Measurements from ENCODE around the gene PRM2.

PRM2 gene

GRCh38 chr16:11260596-11260966 lies 15.7 kb downstream of the PRM2 start:
- no peak for DNase-seq (ENCODE audit: low read depth)
- TF ChIP-seq, protein P1, sequence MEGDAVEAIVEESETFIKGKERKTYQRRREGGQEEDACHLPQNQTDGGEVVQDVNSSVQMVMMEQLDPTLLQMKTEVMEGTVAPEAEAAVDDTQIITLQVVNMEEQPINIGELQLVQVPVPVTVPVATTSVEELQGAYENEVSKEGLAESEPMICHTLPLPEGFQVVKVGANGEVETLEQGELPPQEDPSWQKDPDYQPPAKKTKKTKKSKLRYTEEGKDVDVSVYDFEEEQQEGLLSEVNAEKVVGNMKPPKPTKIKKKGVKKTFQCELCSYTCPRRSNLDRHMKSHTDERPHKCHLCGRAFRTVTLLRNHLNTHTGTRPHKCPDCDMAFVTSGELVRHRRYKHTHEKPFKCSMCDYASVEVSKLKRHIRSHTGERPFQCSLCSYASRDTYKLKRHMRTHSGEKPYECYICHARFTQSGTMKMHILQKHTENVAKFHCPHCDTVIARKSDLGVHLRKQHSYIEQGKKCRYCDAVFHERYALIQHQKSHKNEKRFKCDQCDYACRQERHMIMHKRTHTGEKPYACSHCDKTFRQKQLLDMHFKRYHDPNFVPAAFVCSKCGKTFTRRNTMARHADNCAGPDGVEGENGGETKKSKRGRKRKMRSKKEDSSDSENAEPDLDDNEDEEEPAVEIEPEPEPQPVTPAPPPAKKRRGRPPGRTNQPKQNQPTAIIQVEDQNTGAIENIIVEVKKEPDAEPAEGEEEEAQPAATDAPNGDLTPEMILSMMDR (IDR thresholded peaks at IDR 0.05; ENCODE audit: low read depth, low read length, missing control alignments), result no peak
- in situ Hi-C loops (cut with HindIII; ENCODE audit: low sequenced_read_pairs), result no loop called here
- H3K4me3 ChIP-seq (ENCODE audit: low read depth, low read length), result no peak overlapping the region

DNA sequence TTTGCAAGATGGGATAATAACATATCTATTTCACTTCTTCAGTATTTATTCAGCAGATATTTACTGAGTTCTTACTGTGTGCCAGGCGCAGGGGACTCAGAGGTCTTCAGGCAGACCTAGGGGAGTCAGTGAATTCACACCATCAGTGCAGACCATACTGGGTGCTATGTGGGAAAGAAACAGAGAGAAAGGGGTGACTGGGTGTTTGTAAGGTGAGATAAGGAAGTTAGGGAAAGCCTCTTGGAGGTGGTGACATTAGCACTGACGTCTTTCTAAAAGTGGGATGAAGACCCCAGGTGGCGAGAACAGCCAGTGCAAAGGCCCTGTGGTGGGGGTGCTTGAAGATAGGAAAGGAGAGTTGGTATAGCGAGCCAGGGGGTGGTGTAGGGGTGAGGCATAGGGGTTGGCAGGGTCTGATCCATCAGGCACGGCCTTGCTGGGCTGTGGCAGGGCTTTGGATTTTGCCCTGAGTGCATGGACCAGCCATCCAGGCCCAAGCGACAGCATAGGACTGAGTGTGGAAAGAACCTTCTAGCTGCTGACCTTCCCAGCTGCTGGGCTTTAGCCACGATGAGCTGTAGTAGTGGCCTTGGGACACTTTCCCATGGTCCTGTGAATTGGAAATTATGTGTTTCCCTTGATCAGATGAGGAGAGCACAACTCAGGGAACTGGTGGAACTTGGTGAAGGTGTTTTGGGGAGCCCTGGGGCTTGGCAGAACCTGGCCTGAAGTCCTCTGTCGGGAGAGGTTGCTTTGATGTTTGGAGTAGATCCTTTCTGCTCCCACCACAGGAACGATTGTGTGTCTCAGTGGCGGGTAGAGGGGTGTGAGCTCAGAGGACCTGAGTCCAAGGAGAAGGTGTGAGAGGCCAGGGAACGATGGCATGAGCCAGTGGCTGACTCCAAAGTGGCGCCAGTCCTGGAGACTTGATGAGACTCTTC lies 16.4 kb downstream of the PRM2 start:
- DNase-seq (ENCODE audit: low read depth), result no peak
- in situ Hi-C loops (cut with HindIII; ENCODE audit: low sequenced_read_pairs), result no loop called here
- no peak overlapping the region for H3K4me3 ChIP-seq (ENCODE audit: low read depth, low read length)
- TF ChIP-seq, protein P1 (IDR thresholded peaks at IDR 0.05; ENCODE audit: low read depth, low read length, missing control alignments), result no peak

GRCh38 chr16:11258553-11259492 lies 17.5 kb downstream of the PRM2 start:
- TF ChIP-seq, protein P1 (IDR thresholded peaks at IDR 0.05; ENCODE audit: low read depth, low read length, missing control alignments), result no peak
- H3K4me3 ChIP-seq (ENCODE audit: low read depth, low read length), result no peak overlapping the region
- no peak for DNase-seq (ENCODE audit: low read depth)
- in situ Hi-C loops (cut with HindIII; ENCODE audit: low sequenced_read_pairs), result no loop called here

GRCh38 chr16:11257131-11257938 lies 18.9 kb downstream of the PRM2 start:
- in situ Hi-C loops (cut with HindIII; ENCODE audit: low sequenced_read_pairs), result no loop called here
- TF ChIP-seq, protein P1 (IDR thresholded peaks at IDR 0.05; ENCODE audit: low read depth, low read length, missing control alignments), result peak; percentile 88

GRCh38 chr16:11256661-11257130 lies 19.6 kb downstream of the PRM2 start:
- DNase-seq (ENCODE audit: low read depth), result no peak
- peak overlapping the region; percentile 74 for H3K4me3 ChIP-seq (ENCODE audit: low read depth, low read length)
- TF ChIP-seq, protein P1 (IDR thresholded peaks at IDR 0.05; ENCODE audit: low read depth, low read length, missing control alignments), result no peak
- in situ Hi-C loops (cut with HindIII; ENCODE audit: low sequenced_read_pairs), result no loop called here

More at GRCh38 chr16:11257131-11257938, 18.9 kb downstream of the PRM2 start:
- DNase-seq (ENCODE audit: low read depth), result peak; percentile 59
- H3K4me3 ChIP-seq (ENCODE audit: low read depth, low read length), result peak overlapping the region; percentile 74

All from astrocyte of the cerebellum (primary cell).